ENCODE data around the gene AVL9. TPM values are rescaled to one million over a fixed set of nuclear protein-coding genes. Genes with fewer than 3 reads are reported as not detected.
A peak's percentile ranks its signal among the peaks of the same experiment; 100 is the strongest.
"Not testable (repeated sequence)": the region's sequence is repeated elsewhere in the genome, so short reads cannot be mapped to it uniquely, and the experiment has no call there.

The AVL9 gene
- total RNA-seq, 1 donor from 2014 or later: 49.1 TPM

- no peak overlapping the region for H3K4me3 Mint-ChIP-seq
- no peak for DNase-seq
- H3K27me3 Mint-ChIP-seq: peaks cover 4% of the 10 kb centered on the region
- H3K4me1 Mint-ChIP-seq: peaks cover 5% of the 10 kb centered on the region
- H3K9me3 Mint-ChIP-seq: no peaks in the 10 kb centered on the region
- intact Hi-C loops (cut with micrococcal nuclease): no loop called here
- H3K27ac Mint-ChIP-seq: no peak overlapping the region
- H3K36me3 Mint-ChIP-seq (ENCODE audit: low read depth): no peaks in the 10 kb centered on the region
Measured at GRCh38 chr7:32476816-32477648, 18.3 kb upstream of the AVL9 start.

- H3K4me3 Mint-ChIP-seq: no peak overlapping the region
Measured at GRCh38 chr7:32477649-32477980, 17.7 kb upstream of the AVL9 start.

GRCh38 chr7:32479574-32480200, 15.6 kb upstream of the AVL9 start:
- Mint-ChIP-seq H3K4me3 (no peak overlapping the region), H3K4me1 (peaks cover 5% of the 10 kb centered on the region), H3K36me3 (ENCODE audit: low read depth) (no peaks in the 10 kb centered on the region), H3K9me3 (no peaks in the 10 kb centered on the region), H3K27ac (no peak overlapping the region), H3K27me3 (peaks cover 4% of the 10 kb centered on the region)
- intact Hi-C loops (cut with micrococcal nuclease): no loop called here
- DNase-seq: peak; percentile 65

More at GRCh38 chr7:32477649-32477980, 17.7 kb upstream of the AVL9 start:
- H3K36me3 Mint-ChIP-seq (ENCODE audit: low read depth): no peaks in the 10 kb centered on the region
- DNase-seq: no peak
- no peaks in the 10 kb centered on the region for H3K9me3 Mint-ChIP-seq
- H3K27ac Mint-ChIP-seq: no peak overlapping the region
- peaks cover 5% of the 10 kb centered on the region for H3K4me1 Mint-ChIP-seq
- intact Hi-C loops (cut with micrococcal nuclease): no loop called here
- peaks cover 4% of the 10 kb centered on the region for H3K27me3 Mint-ChIP-seq

- DNase-seq: peak; percentile 52
- Mint-ChIP-seq H3K27ac (no peak overlapping the region), H3K4me1 (peaks cover 5% of the 10 kb centered on the region), H3K27me3 (peaks cover 4% of the 10 kb centered on the region), H3K36me3 (ENCODE audit: low read depth) (peaks cover 7% of the 10 kb centered on the region), H3K4me3 (no peak overlapping the region), H3K9me3 (no peaks in the 10 kb centered on the region)
- intact Hi-C loops (cut with micrococcal nuclease): no loop called here
Measured at GRCh38 chr7:32481176-32481575, 14.1 kb upstream of the AVL9 start.

GRCh38 chr7:32481921-32482320, 13.4 kb upstream of the AVL9 start:
- peaks cover 4% of the 10 kb centered on the region for H3K27me3 Mint-ChIP-seq
- no peaks in the 10 kb centered on the region for H3K9me3 Mint-ChIP-seq
- H3K27ac Mint-ChIP-seq: no peak overlapping the region
- intact Hi-C loops (cut with micrococcal nuclease): no loop called here
- H3K4me3 Mint-ChIP-seq: no peak overlapping the region
- peak; percentile 44 for DNase-seq
- H3K4me1 Mint-ChIP-seq: peaks cover 5% of the 10 kb centered on the region
- H3K36me3 Mint-ChIP-seq (ENCODE audit: low read depth): peaks cover 10% of the 10 kb centered on the region

GRCh38 chr7:32489788-32490126, 5.5 kb upstream of the AVL9 start:
- H3K27ac Mint-ChIP-seq: peak overlapping the region; percentile 95
- H3K4me3 Mint-ChIP-seq: peak overlapping the region; percentile 91
- no peak for DNase-seq
- no peaks in the 10 kb centered on the region for H3K9me3 Mint-ChIP-seq
- H3K4me1 Mint-ChIP-seq: peaks cover 20% of the 10 kb centered on the region
- no peaks in the 10 kb centered on the region for H3K27me3 Mint-ChIP-seq
- intact Hi-C loops (cut with micrococcal nuclease): loop anchor here (1.0 to 10.0 kb wide), 7 partner anchors 17 to 1895 kb away; partner anchors contain the start of genes BBS9, GARS1, NT5C3A and RP9
- H3K36me3 Mint-ChIP-seq (ENCODE audit: low read depth): peaks cover 25% of the 10 kb centered on the region

- intact Hi-C loops (cut with micrococcal nuclease): loop anchor here (1.0 to 10.0 kb wide), 7 partner anchors 16 to 1895 kb away; partner anchors contain the start of genes BBS9, GARS1, NT5C3A and RP9
- Mint-ChIP-seq H3K36me3 (ENCODE audit: low read depth) (peaks cover 24% of the 10 kb centered on the region), H3K4me3 (peak within 1 kb of the TSS; percentile 91), H3K9me3 (no peaks in the 10 kb centered on the region), H3K4me1 (peaks cover 22% of the 10 kb centered on the region), H3K27ac (peak within 1 kb of the TSS; percentile 95), H3K27me3 (no peaks in the 10 kb centered on the region)
- DNase-seq: peak; percentile 97
Measured at GRCh38 chr7:32490127-32490796, 5.0 kb upstream of the AVL9 start, which contains the start of gene LSM5. TSS of gene LSM5 (minus strand) at chr7:32490380. CDS start at chr7:32490365, 15 bp downstream.

GRCh38 chr7:32494946-32495297, 367 bp upstream of the AVL9 start:
- peak overlapping the region; percentile 86 for H3K4me3 Mint-ChIP-seq
- H3K27me3 Mint-ChIP-seq: no peaks in the 10 kb centered on the region
- peak overlapping the region; percentile 84 for H3K27ac Mint-ChIP-seq
- peaks cover 20% of the 10 kb centered on the region for H3K36me3 Mint-ChIP-seq (ENCODE audit: low read depth)
- H3K9me3 Mint-ChIP-seq: peaks cover 3% of the 10 kb centered on the region
- intact Hi-C loops (cut with micrococcal nuclease): loop anchor here (2.0 to 10.0 kb wide), 4 partner anchors 37 to 1900 kb away; partner anchors contain the start of genes GARS1 and KBTBD2
- no peak for DNase-seq
- H3K4me1 Mint-ChIP-seq: peaks cover 28% of the 10 kb centered on the region

- Mint-ChIP-seq H3K27ac (peak overlapping the region; percentile 98), H3K27me3 (no peaks in the 10 kb centered on the region), H3K36me3 (ENCODE audit: low read depth) (peaks cover 32% of the 10 kb centered on the region), H3K4me3 (peak overlapping the region; percentile 86), H3K9me3 (peaks cover 3% of the 10 kb centered on the region), H3K4me1 (peaks cover 30% of the 10 kb centered on the region)
- no peak for DNase-seq
- intact Hi-C loops (cut with micrococcal nuclease): loop anchor here (5.0 to 10.0 kb wide), 2 partner anchors 36 to 1901 kb away; partner anchors contain the start of gene GARS1
Measured at GRCh38 chr7:32496052-32496813, 944 bp downstream of the AVL9 start.

GRCh38 chr7:32499755-32500154, 4.5 kb downstream of the AVL9 start:
- H3K9me3 Mint-ChIP-seq, DNase-seq, H3K4me3 Mint-ChIP-seq, H3K27me3 Mint-ChIP-seq, H3K27ac Mint-ChIP-seq: not testable (repeated sequence)
- Mint-ChIP-seq H3K4me1 (peaks cover 40% of the 10 kb centered on the region), H3K36me3 (ENCODE audit: low read depth) (peaks cover 42% of the 10 kb centered on the region)
- intact Hi-C loops (cut with micrococcal nuclease): loop anchor here (2.0 to 10.0 kb wide), 3 partner anchors 15 to 1905 kb away; partner anchors contain the start of gene GARS1

- H3K36me3 Mint-ChIP-seq (ENCODE audit: low read depth): peaks cover 42% of the 10 kb centered on the region
- not testable (repeated sequence) for H3K27me3 Mint-ChIP-seq, H3K4me3 Mint-ChIP-seq, H3K9me3 Mint-ChIP-seq, H3K27ac Mint-ChIP-seq, DNase-seq
- intact Hi-C loops (cut with micrococcal nuclease): loop anchor here (2.0 kb wide), 1 partner anchor 15 kb away; no protein-coding TSS in a partner anchor
- peaks cover 38% of the 10 kb centered on the region for H3K4me1 Mint-ChIP-seq
Measured at GRCh38 chr7:32500216-32500615, 4.9 kb downstream of the AVL9 start.

GRCh38 chr7:32500922-32501341, 5.6 kb downstream of the AVL9 start:
- intact Hi-C loops (cut with micrococcal nuclease): loop anchor here (2.0 kb wide), 1 partner anchor 14 kb away; no protein-coding TSS in a partner anchor
- Mint-ChIP-seq H3K36me3 (ENCODE audit: low read depth) (peaks cover 40% of the 10 kb centered on the region), H3K9me3 (peaks cover 3% of the 10 kb centered on the region), H3K4me3 (peak overlapping the region; percentile 13), H3K27ac (peak overlapping the region; percentile 73), H3K4me1 (peaks cover 38% of the 10 kb centered on the region), H3K27me3 (no peaks in the 10 kb centered on the region)
- DNase-seq: no peak

- Mint-ChIP-seq H3K36me3 (ENCODE audit: low read depth) (peaks cover 39% of the 10 kb centered on the region), H3K4me3 (peak overlapping the region; percentile 13), H3K9me3 (peaks cover 3% of the 10 kb centered on the region), H3K4me1 (peaks cover 38% of the 10 kb centered on the region), H3K27me3 (no peaks in the 10 kb centered on the region), H3K27ac (peak overlapping the region; percentile 73)
- DNase-seq: no peak
- intact Hi-C loops (cut with micrococcal nuclease): loop anchor here (2.0 kb wide), 1 partner anchor 13 kb away; no protein-coding TSS in a partner anchor
Measured at GRCh38 chr7:32501522-32501921, 6.2 kb downstream of the AVL9 start.

All from activated CD4-positive, alpha-beta T cell treated with anti-CD3 and anti-CD28 coated beads, Interleukin-2, amount 10 ng/mL, durations not matched to agents 24 days and 14 days (primary cell).